ENCODE data around the gene NXT1. TPM values are rescaled to one million over a fixed set of nuclear protein-coding genes. Genes with fewer than 3 reads are reported as not detected.

NXT1 gene
- total and polyA plus RNA-seq, 2 experiments from 2014 or later, result 30.2 to 34.4 TPM

DNA sequence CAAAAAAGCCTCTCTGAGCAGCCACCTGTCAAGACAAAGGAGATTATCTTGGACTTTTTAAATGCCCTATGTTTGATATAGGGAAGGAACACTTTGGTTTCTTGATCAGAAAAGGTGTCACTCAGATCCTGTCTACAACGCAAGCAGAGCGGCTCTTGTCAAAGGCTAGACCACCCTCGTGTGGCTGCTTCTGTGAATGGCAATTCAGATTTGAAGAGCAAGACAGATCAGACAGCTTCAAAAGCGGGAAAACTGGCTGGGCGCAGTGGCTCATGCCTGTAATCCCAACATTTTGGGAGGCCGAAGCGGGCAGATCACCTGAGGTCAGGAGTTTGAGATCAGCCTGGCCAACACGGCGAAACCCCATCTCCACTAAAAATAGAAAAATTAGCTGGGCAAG is 10.1 kb upstream of the NXT1 start:
- no peaks in the 10 kb centered on the region for H3F3A ChIP-seq (replicated peaks; ENCODE audit: low read depth)
- H3K27ac Mint-ChIP-seq, result no peak overlapping the region
- no peak overlapping the region for H3K4me3 ChIP-seq
- H4K20me1 ChIP-seq (replicated peaks; ENCODE audit: insufficient read depth), result no peaks in the 10 kb centered on the region
- peak; percentile 94 for ATAC-seq
- no peaks in the 10 kb centered on the region for H3K27me3 Mint-ChIP-seq (ENCODE audit: insufficient read depth, low read depth, poor library complexity)
- H3K27me3 ChIP-seq (ENCODE audit: insufficient read depth), result no peaks in the 10 kb centered on the region
- no peak overlapping the region for H3K4me3 Mint-ChIP-seq
- H3K4me1 Mint-ChIP-seq, result peaks cover 9% of the 10 kb centered on the region
- peaks cover 7% of the 10 kb centered on the region; the same call in 1 of the 3 replicates for H3K9me3 Mint-ChIP-seq
- no peaks in the 10 kb centered on the region for H3K79me2 ChIP-seq (replicated peaks; ENCODE audit: insufficient read depth)
- no peaks in the 10 kb centered on the region for H3K36me3 ChIP-seq (ENCODE audit: insufficient read depth)
- H3K27ac ChIP-seq (ENCODE audit: low read depth), result no peak overlapping the region
- no peaks in the 10 kb centered on the region for H3K4me1 ChIP-seq (ENCODE audit: insufficient read depth)
- no peaks in the 10 kb centered on the region for H3K9me2 ChIP-seq (ENCODE audit: insufficient read depth)
- DNase-seq (ENCODE audit: low spot score), result peak; percentile 80
- TF ChIP-seq EZH2 (IDR thresholded peaks at IDR 0.05; ENCODE audit: low read depth, unreplicated experiment), result no peak
- TF ChIP-seq STAT1 (IDR thresholded peaks at IDR 0.05; ENCODE audit: unreplicated experiment), result no peak
- TF ChIP-seq, protein P1, sequence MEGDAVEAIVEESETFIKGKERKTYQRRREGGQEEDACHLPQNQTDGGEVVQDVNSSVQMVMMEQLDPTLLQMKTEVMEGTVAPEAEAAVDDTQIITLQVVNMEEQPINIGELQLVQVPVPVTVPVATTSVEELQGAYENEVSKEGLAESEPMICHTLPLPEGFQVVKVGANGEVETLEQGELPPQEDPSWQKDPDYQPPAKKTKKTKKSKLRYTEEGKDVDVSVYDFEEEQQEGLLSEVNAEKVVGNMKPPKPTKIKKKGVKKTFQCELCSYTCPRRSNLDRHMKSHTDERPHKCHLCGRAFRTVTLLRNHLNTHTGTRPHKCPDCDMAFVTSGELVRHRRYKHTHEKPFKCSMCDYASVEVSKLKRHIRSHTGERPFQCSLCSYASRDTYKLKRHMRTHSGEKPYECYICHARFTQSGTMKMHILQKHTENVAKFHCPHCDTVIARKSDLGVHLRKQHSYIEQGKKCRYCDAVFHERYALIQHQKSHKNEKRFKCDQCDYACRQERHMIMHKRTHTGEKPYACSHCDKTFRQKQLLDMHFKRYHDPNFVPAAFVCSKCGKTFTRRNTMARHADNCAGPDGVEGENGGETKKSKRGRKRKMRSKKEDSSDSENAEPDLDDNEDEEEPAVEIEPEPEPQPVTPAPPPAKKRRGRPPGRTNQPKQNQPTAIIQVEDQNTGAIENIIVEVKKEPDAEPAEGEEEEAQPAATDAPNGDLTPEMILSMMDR (conservative IDR thresholded peaks at IDR 0.05; ENCODE audit: low read depth in 2 of 2), result peak; percentile 69 to 89
- no peaks in the 10 kb centered on the region for H3K36me3 Mint-ChIP-seq (ENCODE audit: low read depth)
- H3K4me2 ChIP-seq, result no peak overlapping the region
- H2AFZ ChIP-seq, result no peak overlapping the region

DNA sequence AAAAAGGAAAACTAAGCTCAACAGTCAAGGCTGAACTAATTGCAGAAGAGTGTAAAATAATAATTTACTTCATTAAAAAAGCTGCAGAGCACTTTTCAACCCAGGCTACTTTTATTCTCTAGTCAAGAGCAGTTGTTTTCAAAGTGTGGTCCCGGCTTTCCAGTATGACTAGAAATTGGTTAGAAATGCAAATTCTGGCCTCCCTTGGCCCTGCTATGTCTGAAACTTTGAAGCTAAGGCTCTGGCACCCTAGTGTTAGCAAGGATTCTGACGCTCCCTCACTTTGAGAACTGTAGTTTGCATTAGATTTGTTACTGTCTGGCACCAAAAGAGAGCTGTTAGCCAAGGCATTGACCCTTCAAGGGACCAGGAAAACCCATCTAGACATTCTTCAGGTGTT is 9.5 kb upstream of the NXT1 start:
- no peak overlapping the region for H2AFZ ChIP-seq
- H3K4me1 Mint-ChIP-seq, result peaks cover 9% of the 10 kb centered on the region
- H3K36me3 ChIP-seq (ENCODE audit: insufficient read depth), result no peaks in the 10 kb centered on the region
- no peak overlapping the region for H3K27ac Mint-ChIP-seq
- H3K4me3 Mint-ChIP-seq, result no peak overlapping the region
- no peak overlapping the region for H3K27ac ChIP-seq (ENCODE audit: low read depth)
- H3K79me2 ChIP-seq (replicated peaks; ENCODE audit: insufficient read depth), result no peaks in the 10 kb centered on the region
- H3K36me3 Mint-ChIP-seq (ENCODE audit: low read depth), result no peaks in the 10 kb centered on the region
- no peak overlapping the region for H3K4me2 ChIP-seq
- no peaks in the 10 kb centered on the region for H3K4me1 ChIP-seq (ENCODE audit: insufficient read depth)
- H3K9me2 ChIP-seq (ENCODE audit: insufficient read depth), result no peaks in the 10 kb centered on the region
- no peaks in the 10 kb centered on the region for H3F3A ChIP-seq (replicated peaks; ENCODE audit: low read depth)
- DNase-seq (ENCODE audit: low spot score), result no peak
- no peaks in the 10 kb centered on the region for H3K27me3 ChIP-seq (ENCODE audit: insufficient read depth)
- no peak overlapping the region for H3K4me3 ChIP-seq
- H4K20me1 ChIP-seq (replicated peaks; ENCODE audit: insufficient read depth), result no peaks in the 10 kb centered on the region
- no peaks in the 10 kb centered on the region for H3K27me3 Mint-ChIP-seq (ENCODE audit: insufficient read depth, low read depth, poor library complexity)
- peaks cover 7% of the 10 kb centered on the region; the same call in 1 of the 3 replicates for H3K9me3 Mint-ChIP-seq
- ATAC-seq, result no peak
- TF ChIP-seq STAT1 (IDR thresholded peaks at IDR 0.05; ENCODE audit: unreplicated experiment) (no peak), POLR2AphosphoS5 (IDR thresholded peaks at IDR 0.05; ENCODE audit: low read depth) (no peak), ZNF331 (CRISPR knock-in tag; IDR thresholded peaks at IDR 0.05; ENCODE audit: low read depth) (no peak), NANOG (IDR thresholded peaks at IDR 0.05; ENCODE audit: borderline replicate concordance) (no peak), CREB1 (CRISPR knock-in tag; IDR thresholded peaks at IDR 0.05; ENCODE audit: low read depth) (no peak), JUNB (IDR thresholded peaks at IDR 0.05; ENCODE audit: unreplicated experiment) (no peak), EZH2phosphoT487 (IDR thresholded peaks at IDR 0.05; ENCODE audit: unreplicated experiment) (no peak)
- TF ChIP-seq, protein P1 (conservative IDR thresholded peaks at IDR 0.05; ENCODE audit: low read depth in 2 of 2), result no peak
- TF ChIP-seq, protein P2, sequence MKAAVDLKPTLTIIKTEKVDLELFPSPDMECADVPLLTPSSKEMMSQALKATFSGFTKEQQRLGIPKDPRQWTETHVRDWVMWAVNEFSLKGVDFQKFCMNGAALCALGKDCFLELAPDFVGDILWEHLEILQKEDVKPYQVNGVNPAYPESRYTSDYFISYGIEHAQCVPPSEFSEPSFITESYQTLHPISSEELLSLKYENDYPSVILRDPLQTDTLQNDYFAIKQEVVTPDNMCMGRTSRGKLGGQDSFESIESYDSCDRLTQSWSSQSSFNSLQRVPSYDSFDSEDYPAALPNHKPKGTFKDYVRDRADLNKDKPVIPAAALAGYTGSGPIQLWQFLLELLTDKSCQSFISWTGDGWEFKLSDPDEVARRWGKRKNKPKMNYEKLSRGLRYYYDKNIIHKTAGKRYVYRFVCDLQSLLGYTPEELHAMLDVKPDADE (IDR thresholded peaks at IDR 0.05), result no peak
- TF ChIP-seq, protein P3, sequence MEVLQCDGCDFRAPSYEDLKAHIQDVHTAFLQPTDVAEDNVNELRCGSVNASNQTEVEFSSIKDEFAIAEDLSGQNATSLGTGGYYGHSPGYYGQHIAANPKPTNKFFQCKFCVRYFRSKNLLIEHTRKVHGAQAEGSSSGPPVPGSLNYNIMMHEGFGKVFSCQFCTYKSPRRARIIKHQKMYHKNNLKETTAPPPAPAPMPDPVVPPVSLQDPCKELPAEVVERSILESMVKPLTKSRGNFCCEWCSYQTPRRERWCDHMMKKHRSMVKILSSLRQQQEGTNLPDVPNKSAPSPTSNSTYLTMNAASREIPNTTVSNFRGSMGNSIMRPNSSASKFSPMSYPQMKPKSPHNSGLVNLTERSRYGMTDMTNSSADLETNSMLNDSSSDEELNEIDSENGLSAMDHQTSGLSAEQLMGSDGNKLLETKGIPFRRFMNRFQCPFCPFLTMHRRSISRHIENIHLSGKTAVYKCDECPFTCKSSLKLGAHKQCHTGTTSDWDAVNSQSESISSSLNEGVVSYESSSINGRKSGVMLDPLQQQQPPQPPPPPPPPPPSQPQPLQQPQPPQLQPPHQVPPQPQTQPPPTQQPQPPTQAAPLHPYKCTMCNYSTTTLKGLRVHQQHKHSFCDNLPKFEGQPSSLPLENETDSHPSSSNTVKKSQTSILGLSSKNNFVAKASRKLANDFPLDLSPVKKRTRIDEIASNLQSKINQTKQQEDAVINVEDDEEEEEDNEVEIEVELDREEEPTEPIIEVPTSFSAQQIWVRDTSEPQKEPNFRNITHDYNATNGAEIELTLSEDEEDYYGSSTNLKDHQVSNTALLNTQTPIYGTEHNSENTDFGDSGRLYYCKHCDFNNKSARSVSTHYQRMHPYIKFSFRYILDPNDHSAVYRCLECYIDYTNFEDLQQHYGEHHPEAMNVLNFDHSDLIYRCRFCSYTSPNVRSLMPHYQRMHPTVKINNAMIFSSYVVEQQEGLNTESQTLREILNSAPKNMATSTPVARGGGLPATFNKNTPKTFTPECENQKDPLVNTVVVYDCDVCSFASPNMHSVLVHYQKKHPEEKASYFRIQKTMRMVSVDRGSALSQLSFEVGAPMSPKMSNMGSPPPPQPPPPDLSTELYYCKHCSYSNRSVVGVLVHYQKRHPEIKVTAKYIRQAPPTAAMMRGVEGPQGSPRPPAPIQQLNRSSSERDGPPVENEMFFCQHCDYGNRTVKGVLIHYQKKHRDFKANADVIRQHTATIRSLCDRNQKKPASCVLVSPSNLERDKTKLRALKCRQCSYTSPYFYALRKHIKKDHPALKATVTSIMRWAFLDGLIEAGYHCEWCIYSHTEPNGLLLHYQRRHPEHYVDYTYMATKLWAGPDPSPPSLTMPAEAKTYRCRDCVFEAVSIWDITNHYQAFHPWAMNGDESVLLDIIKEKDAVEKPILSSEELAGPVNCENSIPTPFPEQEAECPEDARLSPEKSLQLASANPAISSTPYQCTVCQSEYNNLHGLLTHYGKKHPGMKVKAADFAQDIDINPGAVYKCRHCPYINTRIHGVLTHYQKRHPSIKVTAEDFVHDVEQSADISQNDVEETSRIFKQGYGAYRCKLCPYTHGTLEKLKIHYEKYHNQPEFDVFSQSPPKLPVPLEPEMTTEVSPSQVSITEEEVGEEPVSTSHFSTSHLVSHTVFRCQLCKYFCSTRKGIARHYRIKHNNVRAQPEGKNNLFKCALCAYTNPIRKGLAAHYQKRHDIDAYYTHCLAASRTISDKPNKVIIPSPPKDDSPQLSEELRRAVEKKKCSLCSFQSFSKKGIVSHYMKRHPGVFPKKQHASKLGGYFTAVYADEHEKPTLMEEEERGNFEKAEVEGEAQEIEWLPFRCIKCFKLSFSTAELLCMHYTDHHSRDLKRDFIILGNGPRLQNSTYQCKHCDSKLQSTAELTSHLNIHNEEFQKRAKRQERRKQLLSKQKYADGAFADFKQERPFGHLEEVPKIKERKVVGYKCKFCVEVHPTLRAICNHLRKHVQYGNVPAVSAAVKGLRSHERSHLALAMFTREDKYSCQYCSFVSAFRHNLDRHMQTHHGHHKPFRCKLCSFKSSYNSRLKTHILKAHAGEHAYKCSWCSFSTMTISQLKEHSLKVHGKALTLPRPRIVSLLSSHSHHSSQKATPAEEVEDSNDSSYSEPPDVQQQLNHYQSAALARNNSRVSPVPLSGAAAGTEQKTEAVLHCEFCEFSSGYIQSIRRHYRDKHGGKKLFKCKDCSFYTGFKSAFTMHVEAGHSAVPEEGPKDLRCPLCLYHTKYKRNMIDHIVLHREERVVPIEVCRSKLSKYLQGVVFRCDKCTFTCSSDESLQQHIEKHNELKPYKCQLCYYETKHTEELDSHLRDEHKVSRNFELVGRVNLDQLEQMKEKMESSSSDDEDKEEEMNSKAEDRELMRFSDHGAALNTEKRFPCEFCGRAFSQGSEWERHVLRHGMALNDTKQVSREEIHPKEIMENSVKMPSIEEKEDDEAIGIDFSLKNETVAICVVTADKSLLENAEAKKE (CRISPR knock-in tag; IDR thresholded peaks at IDR 0.05), result no peak

Measured in GM23338 (cell line).